Measurements from ENCODE around the gene ANGPT4.

GRCh38 chr20:904039-904545 is 12.0 kb downstream of the ANGPT4 start:
- TF ChIP-seq FOXJ3 (CRISPR knock-in tag; IDR thresholded peaks at IDR 0.05; ENCODE audit: borderline replicate concordance) (no peak), OVOL2 (CRISPR knock-in tag; IDR thresholded peaks at IDR 0.05; ENCODE audit: borderline replicate concordance) (no peak), FOXK1 (CRISPR knock-in tag; IDR thresholded peaks at IDR 0.05) (no peak)

Measured in WTC11 (cell line).